CD4-positive, CD25-positive, alpha-beta regulatory T cell (primary cell): Measurements from ENCODE around the gene AMDHD1. TPM values are rescaled to one million over a fixed set of nuclear protein-coding genes. Genes with fewer than 3 reads are reported as not detected.
"Not testable (repeated sequence)": the region's sequence is repeated elsewhere in the genome, so short reads cannot be mapped to it uniquely, and the experiment has no call there.

Experiments used
- ATAC-seq, 2 donors: fragments of 150-1000 bp; cut with Tn5 transposase; one replicate each; pipeline ENCODE4 v1.10.0; 2021; ENCODE audit warnings: low read depth in 2 of 2, moderate number of reproducible peaks in 2 of 2, moderate library complexity in 1 of 2
- DNase-seq, 3 donors: peaks; one replicate each; pipeline versions ENCODE4 v3.0.0 to v3.0.0-alpha.2; 2012 to 2022; ENCODE audit warnings: mixed read lengths in 1 of 3
- H3K27ac ChIP-seq: one replicate; pipeline ENCODE4 v1.7.0; 2013; ENCODE audit warnings: mild to moderate bottlenecking, low read length; ENCODE audit not compliant: insufficient read depth, poor library complexity, severe bottlenecking
- H3K27me3 ChIP-seq: one replicate; pipeline ENCODE4 v1.7.0; 2013; ENCODE audit warnings: low read length; ENCODE audit not compliant: control insufficient read depth, insufficient read depth
- H3K36me3 ChIP-seq: one replicate; pipeline ENCODE4 v1.7.0; 2013; ENCODE audit warnings: mild to moderate bottlenecking, low read length, moderate library complexity; ENCODE audit not compliant: control insufficient read depth, insufficient read depth
- H3K4me1 ChIP-seq: 2 replicates; pipeline ENCODE4 v1.7.0; 2013; ENCODE audit warnings: mild to moderate bottlenecking, low read length; ENCODE audit not compliant: insufficient read depth, control insufficient read depth, poor library complexity, severe bottlenecking
- H3K4me3 ChIP-seq: one replicate; pipeline ENCODE4 v1.7.0; 2013; ENCODE audit warnings: low read depth, mild to moderate bottlenecking, low read length, moderate library complexity
- H3K9me3 ChIP-seq, 2 experiments: 1 replicate in 1 of 2; 2 replicates in 1 of 2; pipeline ENCODE4 v1.7.0; 2013; ENCODE audit warnings: low read length in 2 of 2, mild to moderate bottlenecking in 1 of 2, moderate library complexity in 1 of 2; ENCODE audit not compliant: control insufficient read depth in 2 of 2
- H3K27ac Mint-ChIP-seq, 3 donors: one replicate each; pipeline ENCODE4 v1.8.0; 2020 to 2022; ENCODE audit warnings: mild to moderate bottlenecking in 3 of 3, mixed read lengths in 3 of 3, moderate library complexity in 2 of 3
- H3K27me3 Mint-ChIP-seq: one replicate; pipeline ENCODE4 v1.8.0; 2022; ENCODE audit warnings: mild to moderate bottlenecking, mixed read lengths
- H3K36me3 Mint-ChIP-seq: one replicate; pipeline ENCODE4 v1.8.0; 2020; ENCODE audit warnings: mixed read lengths
- H3K4me1 Mint-ChIP-seq, 4 donors: one replicate each; pipeline ENCODE4 v1.8.0; 2020 to 2022; ENCODE audit warnings: mixed read lengths in 4 of 4, mild to moderate bottlenecking in 1 of 4
- H3K4me3 Mint-ChIP-seq, 4 donors: one replicate each; pipeline ENCODE4 v1.8.0; 2020 to 2022; ENCODE audit warnings: mild to moderate bottlenecking in 4 of 4, mixed read lengths in 4 of 4, moderate library complexity in 3 of 4
- H3K9me3 Mint-ChIP-seq, 7 donors: one replicate each; pipeline ENCODE4 v1.8.0; 2020 to 2022; ENCODE audit warnings: mixed read lengths in 7 of 7, mild to moderate bottlenecking in 3 of 7, moderate library complexity in 2 of 7
- polyA plus RNA-seq, 4 donors: library from polyadenylated mRNA; unstranded; fragments of 300-500 nt; fragmentation: Illumina TruSeq; gene quantifications; one replicate each; pipeline ENCODE4 v1.2.3, GENCODE V29; 2021
- total RNA-seq: library from RNA; stranded (reverse); gene quantifications from one replicate; pipeline ENCODE4 v1.2.3, GENCODE V29; 2022

The AMDHD1 gene
- total and polyA plus RNA-seq, 5 donors from 2014 or later: 0.23 to 0.86 (median 0.67) TPM; not detected in 2

GRCh38 chr12:95966287-95966870, 23.2 kb downstream of the AMDHD1 start:
- Mint-ChIP-seq H3K9me3 (peaks cover 0 to 1% (median 0%) of the 10 kb centered on the region in 7 donors), H3K4me1 (peaks cover 0 to 2% (median 0%) of the 10 kb centered on the region in 4 donors), H3K36me3 (peaks cover 20% of the 10 kb centered on the region), H3K4me3 (no peak overlapping the region), H3K27ac (no peak overlapping the region), H3K27me3 (peaks cover 17% of the 10 kb centered on the region)
- no peak for DNase-seq
- Histone ChIP-seq H3K4me3 (no peak overlapping the region), H3K4me1 (no peaks in the 10 kb centered on the region), H3K27me3 (no peaks in the 10 kb centered on the region), H3K27ac (no peak overlapping the region), H3K9me3 (no peaks in the 10 kb centered on the region), H3K36me3 (peaks cover 8% of the 10 kb centered on the region)
- no peak for ATAC-seq

- Mint-ChIP-seq H3K9me3 (peaks cover 0 to 1% (median 0%) of the 10 kb centered on the region in 7 donors), H3K36me3 (peaks cover 15% of the 10 kb centered on the region), H3K4me3 (no peak overlapping the region), H3K4me1 (peaks cover 0 to 2% (median 0%) of the 10 kb centered on the region in 4 donors), H3K27ac (no peak overlapping the region), H3K27me3 (peaks cover 14% of the 10 kb centered on the region)
- no peak for DNase-seq
- H3K4me1 ChIP-seq: no peaks in the 10 kb centered on the region
- H3K9me3 ChIP-seq: no peaks in the 10 kb centered on the region
- peaks cover 8% of the 10 kb centered on the region for H3K36me3 ChIP-seq
- ATAC-seq: no peak
- no peak overlapping the region for H3K27ac ChIP-seq
- no peaks in the 10 kb centered on the region for H3K27me3 ChIP-seq
- H3K4me3 ChIP-seq: no peak overlapping the region
Measured at GRCh38 chr12:95967301-95967700, 24.2 kb downstream of the AMDHD1 start.

DNA sequence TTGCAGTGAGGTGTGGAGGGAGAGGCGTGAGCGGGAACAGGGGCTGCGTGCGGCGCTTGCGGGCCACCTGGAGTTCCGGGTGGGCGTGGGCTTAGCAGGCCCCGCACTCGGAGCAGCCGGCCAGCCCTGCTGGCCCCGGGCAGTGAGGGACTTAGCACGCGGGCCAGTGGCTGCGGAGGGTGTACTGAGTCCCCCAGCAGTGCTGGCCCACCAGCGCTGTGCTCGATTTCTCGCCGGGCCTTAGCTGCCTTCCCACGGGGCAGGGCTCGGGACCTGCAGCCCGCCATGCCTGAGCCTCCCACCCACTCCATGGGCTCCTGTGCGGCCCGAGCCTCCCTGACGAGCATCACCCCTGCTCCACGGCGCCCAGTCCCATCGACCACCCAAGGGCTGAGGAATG, 26.0 kb downstream of the AMDHD1 start:
- H3K27me3 ChIP-seq, H3K9me3 ChIP-seq, H3K27ac ChIP-seq, ATAC-seq, H3K9me3 Mint-ChIP-seq, H3K36me3 ChIP-seq, H3K4me1 ChIP-seq, H3K4me3 ChIP-seq, DNase-seq, H3K4me1 Mint-ChIP-seq, H3K4me3 Mint-ChIP-seq: not testable (repeated sequence)
- peaks cover 13% of the 10 kb centered on the region for H3K27me3 Mint-ChIP-seq
- peak overlapping the region in 1 of 3 donors; percentile 45 for H3K27ac Mint-ChIP-seq
- H3K36me3 Mint-ChIP-seq: peaks cover 20% of the 10 kb centered on the region

DNA sequence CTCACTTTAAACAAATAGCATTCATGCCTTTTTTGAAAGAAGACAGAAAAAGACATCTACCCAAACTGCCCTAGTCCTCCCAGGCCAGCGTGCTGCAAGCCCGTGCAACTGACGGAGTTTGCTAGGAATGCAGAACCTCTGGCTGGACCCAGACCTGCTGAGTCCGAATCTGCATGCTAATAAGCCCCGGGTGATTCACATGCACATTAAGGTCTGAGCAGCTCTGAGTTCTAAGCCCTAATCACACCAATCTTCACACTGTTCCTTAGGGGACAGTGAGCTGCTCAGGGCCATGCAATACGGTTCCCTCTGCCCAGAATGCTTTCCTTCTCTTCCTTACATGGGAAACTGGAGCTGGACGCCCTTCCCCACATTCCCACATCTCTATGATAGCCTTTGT, 27.8 kb downstream of the AMDHD1 start:
- H3K9me3 Mint-ChIP-seq: peaks cover 0 to 1% (median 0%) of the 10 kb centered on the region in 7 donors
- H3K4me1 Mint-ChIP-seq: peaks cover 0 to 2% (median 0%) of the 10 kb centered on the region in 4 donors
- no peak for ATAC-seq
- Histone ChIP-seq H3K9me3 (no peaks in the 10 kb centered on the region), H3K4me1 (no peaks in the 10 kb centered on the region), H3K27me3 (no peaks in the 10 kb centered on the region), H3K4me3 (no peak overlapping the region), H3K36me3 (peaks cover 6% of the 10 kb centered on the region), H3K27ac (no peak overlapping the region)
- H3K36me3 Mint-ChIP-seq: peaks cover 20% of the 10 kb centered on the region
- H3K4me3 Mint-ChIP-seq: no peak overlapping the region
- no peak for DNase-seq
- H3K27ac Mint-ChIP-seq: no peak overlapping the region
- H3K27me3 Mint-ChIP-seq: peaks cover 5% of the 10 kb centered on the region

- H3K9me3 Mint-ChIP-seq: peaks cover 0 to 1% (median 0%) of the 10 kb centered on the region in 7 donors
- H3K36me3 Mint-ChIP-seq: peaks cover 11% of the 10 kb centered on the region
- no peak overlapping the region for H3K4me3 ChIP-seq
Measured at GRCh38 chr12:95972832-95973456, 29.8 kb downstream of the AMDHD1 start.

DNA sequence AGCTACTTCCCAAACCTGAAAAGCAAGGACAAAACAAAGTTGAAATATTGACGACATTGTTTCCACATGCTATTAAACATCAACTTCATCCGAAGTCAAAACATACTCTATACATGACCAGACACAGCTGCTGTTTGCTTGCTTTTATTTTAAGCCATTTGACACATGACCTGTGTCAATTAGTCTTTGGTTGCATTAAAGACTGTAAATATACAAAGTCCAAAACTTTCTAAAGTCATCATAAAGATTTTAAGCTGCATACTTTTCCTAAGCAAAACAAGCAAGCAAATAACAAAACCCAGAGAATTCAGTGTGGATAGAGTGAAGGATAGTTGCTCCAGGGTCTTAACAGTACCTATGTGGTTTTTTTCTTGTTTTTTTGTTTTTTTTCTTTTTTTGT, 31.2 kb downstream of the AMDHD1 start:
- Histone ChIP-seq H3K9me3 (no peaks in the 10 kb centered on the region), H3K36me3 (no peaks in the 10 kb centered on the region), H3K27me3 (no peaks in the 10 kb centered on the region), H3K4me1 (no peaks in the 10 kb centered on the region), H3K27ac (no peak overlapping the region), H3K4me3 (no peak overlapping the region)
- Mint-ChIP-seq H3K4me1 (no peaks in the 10 kb centered on the region), H3K4me3 (no peak overlapping the region), H3K27me3 (no peaks in the 10 kb centered on the region), H3K9me3 (peaks cover 0 to 1% (median 0%) of the 10 kb centered on the region in 7 donors), H3K27ac (no peak overlapping the region), H3K36me3 (peaks cover 6% of the 10 kb centered on the region)
- ATAC-seq (no peak), DNase-seq (no peak)

More at GRCh38 chr12:95972832-95973456, 29.8 kb downstream of the AMDHD1 start:
- DNase-seq (no peak), ATAC-seq (no peak)
- Mint-ChIP-seq H3K27me3 (no peaks in the 10 kb centered on the region), H3K4me3 (no peak overlapping the region), H3K4me1 (no peaks in the 10 kb centered on the region), H3K27ac (no peak overlapping the region)
- Histone ChIP-seq H3K4me1 (no peaks in the 10 kb centered on the region), H3K36me3 (no peaks in the 10 kb centered on the region), H3K9me3 (no peaks in the 10 kb centered on the region), H3K27me3 (no peaks in the 10 kb centered on the region), H3K27ac (no peak overlapping the region)

- no peaks in the 10 kb centered on the region for H3K4me1 Mint-ChIP-seq
- no peak overlapping the region for H3K27ac Mint-ChIP-seq
- H3K27me3 Mint-ChIP-seq: peaks cover 5% of the 10 kb centered on the region
- no peaks in the 10 kb centered on the region for H3K9me3 Mint-ChIP-seq
- no peak for ATAC-seq
- no peak overlapping the region for H3K4me3 Mint-ChIP-seq
- H3K9me3 ChIP-seq: no peaks in the 10 kb centered on the region
- peaks cover 6% of the 10 kb centered on the region for H3K36me3 Mint-ChIP-seq
- H3K4me3 ChIP-seq: no peak overlapping the region
- DNase-seq: no peak
- H3K27me3 ChIP-seq: no peaks in the 10 kb centered on the region
- no peaks in the 10 kb centered on the region for H3K36me3 ChIP-seq
- no peaks in the 10 kb centered on the region for H3K4me1 ChIP-seq
- no peak overlapping the region for H3K27ac ChIP-seq
Measured at GRCh38 chr12:95975491-95975890, 32.4 kb downstream of the AMDHD1 start.

- H3K4me1 ChIP-seq: no peaks in the 10 kb centered on the region
- Mint-ChIP-seq H3K27ac (no peak overlapping the region), H3K4me3 (no peak overlapping the region), H3K27me3 (peaks cover 5% of the 10 kb centered on the region), H3K4me1 (no peaks in the 10 kb centered on the region), H3K9me3 (no peaks in the 10 kb centered on the region), H3K36me3 (peaks cover 6% of the 10 kb centered on the region)
- no peaks in the 10 kb centered on the region for H3K36me3 ChIP-seq
- H3K27ac ChIP-seq: no peak overlapping the region
- DNase-seq (no peak), ATAC-seq (no peak)
- no peaks in the 10 kb centered on the region for H3K27me3 ChIP-seq
- no peak overlapping the region for H3K4me3 ChIP-seq
- H3K9me3 ChIP-seq: no peaks in the 10 kb centered on the region
Measured at GRCh38 chr12:95976416-95976832, 33.3 kb downstream of the AMDHD1 start.
